ENCODE measurements around the gene RECK.

DNA sequence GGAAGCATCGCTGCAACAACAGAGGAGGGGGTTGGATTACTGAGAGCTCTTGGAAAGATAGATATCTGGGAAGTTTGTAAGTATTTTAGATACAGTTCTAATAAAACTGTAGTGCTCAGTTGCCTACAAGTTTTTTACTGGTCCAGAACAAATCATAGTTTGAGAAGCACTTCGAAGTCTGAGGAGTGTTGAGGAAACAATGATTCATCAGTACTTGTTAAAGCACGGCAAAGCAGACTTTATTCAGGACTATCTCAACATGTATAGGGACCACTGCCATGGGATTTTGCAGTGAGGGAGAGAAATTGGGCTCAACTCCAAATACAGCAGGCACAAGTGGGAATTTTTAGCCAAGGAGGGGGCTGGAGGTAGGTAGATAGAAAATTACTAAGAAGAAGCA lies 25.3 kb upstream of the RECK start:
- TF ChIP-seq, protein P1, sequence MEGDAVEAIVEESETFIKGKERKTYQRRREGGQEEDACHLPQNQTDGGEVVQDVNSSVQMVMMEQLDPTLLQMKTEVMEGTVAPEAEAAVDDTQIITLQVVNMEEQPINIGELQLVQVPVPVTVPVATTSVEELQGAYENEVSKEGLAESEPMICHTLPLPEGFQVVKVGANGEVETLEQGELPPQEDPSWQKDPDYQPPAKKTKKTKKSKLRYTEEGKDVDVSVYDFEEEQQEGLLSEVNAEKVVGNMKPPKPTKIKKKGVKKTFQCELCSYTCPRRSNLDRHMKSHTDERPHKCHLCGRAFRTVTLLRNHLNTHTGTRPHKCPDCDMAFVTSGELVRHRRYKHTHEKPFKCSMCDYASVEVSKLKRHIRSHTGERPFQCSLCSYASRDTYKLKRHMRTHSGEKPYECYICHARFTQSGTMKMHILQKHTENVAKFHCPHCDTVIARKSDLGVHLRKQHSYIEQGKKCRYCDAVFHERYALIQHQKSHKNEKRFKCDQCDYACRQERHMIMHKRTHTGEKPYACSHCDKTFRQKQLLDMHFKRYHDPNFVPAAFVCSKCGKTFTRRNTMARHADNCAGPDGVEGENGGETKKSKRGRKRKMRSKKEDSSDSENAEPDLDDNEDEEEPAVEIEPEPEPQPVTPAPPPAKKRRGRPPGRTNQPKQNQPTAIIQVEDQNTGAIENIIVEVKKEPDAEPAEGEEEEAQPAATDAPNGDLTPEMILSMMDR (IDR thresholded peaks at IDR 0.05) = no peak
- TF ChIP-seq ZFX (IDR thresholded peaks at IDR 0.05; ENCODE audit: borderline replicate concordance) = no peak
